PC-9 (cell line): Measurements from ENCODE around the gene MADD.

ENCODE experiments used
- CTCF ChIP-seq: fragments of 200-600 bp; sonication (generic); conservative IDR thresholded peaks from 2 replicates; pipeline ENCODE4 v1.6.1; 2017; ENCODE audit warnings: mixed run types, antibody characterized with exemption, mild to moderate bottlenecking, moderate library complexity
- EZH2 ChIP-seq: fragments of 200-600 bp; sonication (generic); IDR thresholded peaks from 2 replicates; pipeline ENCODE4 v1.8.0; 2017; ENCODE audit warnings: antibody characterized with exemption, low read depth

GRCh38 chr11:47347137-47347536 is 77.2 kb downstream of the MADD start:
- no peak for TF ChIP-seq CTCF
- TF ChIP-seq EZH2, result no peak
